GM19328 (cell line): Measurements from ENCODE around the gene RPRD1A.
A peak's percentile ranks its signal among the peaks of the same experiment; 100 is the strongest.
"Not testable (repeated sequence)": the region's sequence is repeated elsewhere in the genome, so short reads cannot be mapped to it uniquely, and the experiment has no call there.

Experiments used
- ATAC-seq: cut with Tn5 transposase; IDR thresholded peaks from one replicate; pipeline ENCODE4 v1.9.1; 2021; ENCODE audit warnings: mild to moderate bottlenecking, moderate library complexity; ENCODE audit not compliant: unreplicated experiment

Gene RPRD1A

GRCh38 chr18:36034299-36034895, 33.0 kb downstream of the RPRD1A start:
- ATAC-seq = no peak

DNA sequence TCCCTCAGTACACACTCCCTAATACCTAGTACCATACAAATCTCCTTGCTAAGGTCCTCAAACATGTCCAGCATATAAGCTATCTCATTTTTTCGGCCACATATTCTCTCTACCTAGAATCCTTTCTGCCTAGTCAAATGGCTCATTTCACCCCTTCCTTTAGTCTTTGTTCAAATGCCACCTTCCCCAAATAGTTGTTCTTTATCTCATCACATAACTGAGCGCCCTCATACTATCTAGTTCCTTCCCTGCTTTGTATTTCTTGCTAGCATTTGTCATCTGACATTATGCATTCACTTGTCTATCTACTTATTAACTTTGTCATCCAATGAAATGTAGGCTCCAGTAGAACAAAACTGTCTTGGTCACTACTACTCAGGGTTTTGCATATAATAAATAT, 35.5 kb downstream of the RPRD1A start:
- no peak for ATAC-seq

GRCh38 chr18:36031407-36031806, 36.0 kb downstream of the RPRD1A start:
- no peak for ATAC-seq

- no peak for ATAC-seq
Measured at GRCh38 chr18:36028859-36029258, 38.5 kb downstream of the RPRD1A start.

GRCh38 chr18:36025025-36025424, 42.3 kb downstream of the RPRD1A start:
- no peak for ATAC-seq

DNA sequence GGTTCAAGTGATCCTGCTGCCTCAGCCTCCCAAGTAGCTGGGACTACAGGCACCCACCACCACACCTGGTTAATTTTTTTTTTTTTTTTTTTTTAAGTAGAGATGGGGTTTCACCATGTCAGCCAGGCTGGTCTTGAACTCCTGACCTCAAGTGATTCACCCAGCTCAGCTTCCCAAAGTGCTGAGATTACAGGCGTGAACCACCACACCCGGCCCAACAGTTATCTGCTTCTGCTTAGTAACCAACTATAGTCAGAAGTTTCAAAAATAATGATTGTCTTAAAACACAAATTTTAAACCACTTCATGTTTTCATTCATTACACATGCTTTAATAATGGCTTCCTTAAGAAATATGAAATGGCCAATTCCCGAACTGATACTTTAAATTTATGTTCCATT, 43.1 kb downstream of the RPRD1A start:
- ATAC-seq = not testable (repeated sequence)

DNA sequence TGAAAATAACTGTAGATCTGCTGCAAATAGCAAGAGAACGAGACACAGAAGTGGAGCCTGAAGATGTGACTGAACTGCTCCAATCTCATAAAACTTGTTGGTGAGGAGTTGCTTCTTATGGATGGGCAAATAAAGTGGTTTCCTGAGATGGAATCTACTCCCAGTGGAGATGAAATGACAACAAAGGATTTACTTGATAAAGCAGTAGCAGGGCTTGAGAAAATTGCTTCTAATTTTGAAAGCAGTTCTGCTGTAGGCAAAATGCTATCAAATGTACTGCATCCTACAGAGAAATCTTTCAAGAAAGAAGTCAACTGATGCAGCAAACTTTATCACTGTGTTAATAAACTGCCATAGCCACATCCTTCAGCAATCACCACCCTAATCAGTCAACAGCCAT, 44.0 kb downstream of the RPRD1A start:
- no peak for ATAC-seq

DNA sequence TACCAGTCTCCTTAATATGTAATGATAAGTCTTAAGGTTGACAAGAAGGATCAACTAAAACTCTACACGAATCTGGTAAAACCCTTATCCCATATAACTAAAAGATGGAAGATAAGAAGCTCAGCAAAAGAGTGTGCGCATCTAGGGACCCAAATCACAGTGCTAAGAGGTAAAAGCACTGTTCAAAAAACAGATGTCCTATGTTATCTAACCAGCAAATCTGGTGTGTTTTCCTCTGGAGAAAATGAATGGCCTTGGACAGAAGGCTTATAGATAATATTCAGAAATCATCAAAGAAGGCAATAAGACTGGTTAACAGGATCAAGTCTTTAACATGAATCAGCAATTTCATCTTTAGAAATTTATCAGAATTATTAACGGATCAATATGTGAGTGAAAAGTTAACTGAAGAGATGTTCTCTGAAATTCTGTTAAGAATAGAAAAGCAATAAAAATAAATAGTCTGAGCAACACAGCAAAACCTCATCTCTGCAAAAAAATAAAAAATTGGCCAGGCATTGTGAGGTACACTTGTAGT, 47.1 kb downstream of the RPRD1A start:
- no peak for ATAC-seq

- ATAC-seq = no peak
Measured at GRCh38 chr18:36017232-36017631, 50.1 kb downstream of the RPRD1A start.

DNA sequence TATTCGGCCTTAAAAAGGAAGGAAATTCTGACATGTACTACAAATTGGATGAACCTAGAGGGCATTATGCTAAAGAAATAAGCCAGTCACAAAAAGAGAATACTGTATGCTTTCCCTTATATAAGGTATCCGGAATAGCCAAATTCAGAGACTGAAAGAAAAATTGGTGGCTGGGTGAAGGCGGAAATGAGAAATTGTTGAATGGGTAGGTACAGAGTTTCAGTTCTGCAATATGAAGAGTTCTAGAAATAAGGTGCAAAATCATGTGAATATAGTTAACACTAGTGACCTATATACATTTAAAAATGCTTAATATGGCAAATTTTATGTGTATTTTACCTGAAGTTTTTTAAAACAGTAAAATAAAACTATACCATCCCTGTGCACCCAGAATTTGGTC, 51.7 kb downstream of the RPRD1A start:
- peak; percentile 84 for ATAC-seq

DNA sequence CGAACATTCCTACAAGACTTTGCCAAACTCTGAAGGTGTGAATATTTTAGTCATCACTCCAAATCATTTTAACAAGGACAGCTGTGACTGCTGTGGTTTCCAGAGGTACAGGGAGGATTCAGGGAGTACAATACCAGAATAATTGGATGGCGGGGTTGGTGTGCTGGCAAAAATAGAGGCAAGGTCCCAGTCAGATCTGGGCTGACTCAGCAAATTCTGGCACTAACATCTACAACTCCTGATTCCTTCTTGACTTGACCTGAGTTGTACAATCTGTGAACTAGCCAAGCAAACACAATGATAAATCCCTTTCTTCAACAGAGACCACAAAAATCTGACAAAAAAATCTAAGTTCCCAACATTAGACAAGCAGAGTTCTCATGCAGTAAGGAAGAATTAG, 54.5 kb downstream of the RPRD1A start:
- no peak for ATAC-seq

DNA sequence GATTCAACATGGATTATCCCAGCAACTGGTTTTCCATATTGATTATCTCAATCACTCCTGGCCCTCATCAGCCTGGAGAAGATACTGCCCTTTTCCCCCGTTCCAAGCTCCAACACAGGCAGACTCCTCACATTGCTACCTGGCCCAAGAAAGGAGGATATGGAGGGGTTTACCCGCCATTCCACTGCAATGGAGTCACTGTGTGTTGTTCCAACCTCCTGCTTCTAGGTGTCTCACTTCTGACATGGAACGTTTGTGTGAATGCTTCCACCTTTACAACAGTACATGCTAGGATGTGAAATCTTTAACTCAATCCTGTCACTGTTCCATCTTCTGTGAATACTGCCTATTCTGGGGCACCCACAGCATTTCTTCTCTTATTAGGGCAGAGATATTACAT, 58.1 kb downstream of the RPRD1A start:
- no peak for ATAC-seq

GRCh38 chr18:36006997-36007396, 60.4 kb downstream of the RPRD1A start:
- ATAC-seq = no peak

- ATAC-seq = no peak
Measured at GRCh38 chr18:35999925-36000324, 67.4 kb downstream of the RPRD1A start.

GRCh38 chr18:35998967-35999366, 68.4 kb downstream of the RPRD1A start:
- no peak for ATAC-seq

- no peak for ATAC-seq
Measured at GRCh38 chr18:35993013-35993412, 74.3 kb downstream of the RPRD1A start.

- no peak for ATAC-seq
Measured at GRCh38 chr18:35991696-35992095, 75.7 kb downstream of the RPRD1A start.

DNA sequence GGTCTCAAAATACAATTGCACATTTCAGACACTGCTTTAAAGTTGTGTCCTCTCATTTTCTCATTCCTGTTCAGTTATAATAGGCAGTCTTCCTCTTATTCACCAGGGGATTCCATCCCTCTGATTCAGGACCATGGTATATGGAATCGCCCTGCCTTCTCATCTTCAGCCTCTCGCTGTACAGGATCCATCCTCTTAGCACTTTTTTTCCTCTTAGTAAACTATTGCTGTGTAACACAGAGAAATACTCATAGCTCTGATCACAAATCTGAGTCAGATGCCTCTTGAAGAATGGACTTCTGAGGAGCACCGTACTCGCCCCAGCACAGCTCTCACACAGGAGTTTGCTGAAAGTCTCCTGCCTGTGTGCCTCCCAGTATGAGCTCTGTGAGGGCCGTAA, 83.5 kb downstream of the RPRD1A start:
- ATAC-seq = no peak

DNA sequence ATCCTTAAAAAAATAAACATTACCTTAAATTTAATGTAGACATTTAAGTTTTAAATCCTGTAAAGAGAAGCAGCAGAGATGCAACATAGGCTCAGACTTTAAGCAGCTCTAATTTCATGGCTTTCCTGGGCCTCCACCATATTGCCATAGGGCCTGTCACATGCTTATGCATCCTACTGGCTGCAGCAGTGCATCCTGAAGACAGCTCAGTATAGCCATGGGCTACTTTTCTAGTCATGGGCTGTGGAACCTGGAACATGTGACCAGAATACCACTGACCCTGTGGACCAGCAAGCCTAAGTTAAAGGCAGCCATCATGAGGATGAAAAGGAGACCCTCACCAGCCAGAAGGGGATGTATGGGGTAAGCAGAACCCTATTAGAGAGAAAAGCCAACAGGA, 84.2 kb downstream of the RPRD1A start:
- no peak for ATAC-seq

GRCh38 chr18:35982409-35983114, 84.8 kb downstream of the RPRD1A start:
- ATAC-seq = no peak

- no peak for ATAC-seq
Measured at GRCh38 chr18:35979112-35979511, 88.2 kb downstream of the RPRD1A start.

DNA sequence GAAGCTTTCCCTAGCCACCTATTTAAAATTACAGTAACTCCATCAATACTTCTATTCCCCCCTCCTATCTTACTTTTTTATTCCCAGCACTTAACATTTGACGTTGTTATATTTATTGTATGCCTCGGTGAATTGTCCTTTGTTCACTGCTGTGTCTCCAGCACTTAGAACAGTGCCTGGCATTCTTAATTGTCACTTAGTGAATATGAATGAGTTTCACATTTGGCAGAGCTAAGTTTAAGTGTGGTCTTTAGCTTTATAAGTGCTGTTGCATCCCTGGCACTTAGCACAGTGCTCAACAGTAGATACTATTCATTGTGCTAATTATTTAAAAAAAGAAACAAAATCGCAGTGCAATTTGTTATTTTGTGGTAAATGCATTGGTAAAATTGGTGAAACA, 93.2 kb downstream of the RPRD1A start:
- no peak for ATAC-seq

DNA sequence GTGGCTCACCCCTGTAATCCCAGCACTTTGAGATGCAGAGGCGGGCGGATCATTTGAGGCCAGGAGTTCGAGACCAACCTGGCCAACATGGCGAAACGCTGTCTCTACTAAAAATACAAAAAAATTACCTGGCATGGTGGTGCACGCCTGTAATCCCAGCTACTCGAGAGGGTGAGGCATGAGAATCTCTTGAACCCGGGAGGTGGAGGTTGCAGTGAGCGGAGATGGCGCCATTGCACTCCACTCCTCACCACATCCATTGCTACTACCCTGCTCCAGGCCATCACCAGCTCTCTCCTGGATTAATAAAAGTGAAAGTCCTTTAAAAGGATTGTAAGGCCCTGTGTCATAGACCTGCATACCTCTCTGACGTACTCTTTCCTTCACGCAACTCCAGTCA, 93.7 kb downstream of the RPRD1A start:
- ATAC-seq = no peak
